ENCODE measurements around the gene SEMA5A. TPM values are rescaled to one million over a fixed set of nuclear protein-coding genes. Genes with fewer than 3 reads are reported as not detected.

SEMA5A gene
- total RNA-seq, 1 donor from 2014 or later: 31.1 TPM

DNA sequence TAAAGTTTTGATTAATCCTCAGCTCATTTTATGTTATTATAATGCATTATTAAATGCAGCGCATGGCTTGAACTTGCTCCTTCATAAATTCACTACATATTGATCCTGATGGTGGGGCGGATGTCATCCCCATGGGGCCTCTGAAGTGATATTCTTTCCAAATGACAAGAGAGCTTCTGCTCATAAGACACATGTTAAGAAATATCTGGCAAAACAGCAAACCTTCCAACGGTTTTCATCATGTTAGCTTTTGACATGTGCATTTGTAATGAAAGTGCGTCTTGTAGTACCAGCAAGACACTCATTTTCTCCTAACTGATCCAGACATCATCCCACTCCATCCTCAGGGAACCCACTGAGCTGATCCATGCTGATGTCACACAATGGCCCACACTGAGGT lies 45.7 kb downstream of the SEMA5A start:
- DNase-seq (ENCODE audit: low spot score): no peak
- Mint-ChIP-seq H3K4me1 (ENCODE audit: unreplicated experiment) (no peaks in the 10 kb centered on the region), H3K27me3 (ENCODE audit: unreplicated experiment) (no peaks in the 10 kb centered on the region), H3K9me3 (ENCODE audit: unreplicated experiment) (no peaks in the 10 kb centered on the region), H3K36me3 (ENCODE audit: low read depth, unreplicated experiment) (no peaks in the 10 kb centered on the region), H3K27ac (ENCODE audit: unreplicated experiment) (no peak overlapping the region), H3K4me3 (ENCODE audit: unreplicated experiment) (no peak overlapping the region)
- TF ChIP-seq, protein P1, sequence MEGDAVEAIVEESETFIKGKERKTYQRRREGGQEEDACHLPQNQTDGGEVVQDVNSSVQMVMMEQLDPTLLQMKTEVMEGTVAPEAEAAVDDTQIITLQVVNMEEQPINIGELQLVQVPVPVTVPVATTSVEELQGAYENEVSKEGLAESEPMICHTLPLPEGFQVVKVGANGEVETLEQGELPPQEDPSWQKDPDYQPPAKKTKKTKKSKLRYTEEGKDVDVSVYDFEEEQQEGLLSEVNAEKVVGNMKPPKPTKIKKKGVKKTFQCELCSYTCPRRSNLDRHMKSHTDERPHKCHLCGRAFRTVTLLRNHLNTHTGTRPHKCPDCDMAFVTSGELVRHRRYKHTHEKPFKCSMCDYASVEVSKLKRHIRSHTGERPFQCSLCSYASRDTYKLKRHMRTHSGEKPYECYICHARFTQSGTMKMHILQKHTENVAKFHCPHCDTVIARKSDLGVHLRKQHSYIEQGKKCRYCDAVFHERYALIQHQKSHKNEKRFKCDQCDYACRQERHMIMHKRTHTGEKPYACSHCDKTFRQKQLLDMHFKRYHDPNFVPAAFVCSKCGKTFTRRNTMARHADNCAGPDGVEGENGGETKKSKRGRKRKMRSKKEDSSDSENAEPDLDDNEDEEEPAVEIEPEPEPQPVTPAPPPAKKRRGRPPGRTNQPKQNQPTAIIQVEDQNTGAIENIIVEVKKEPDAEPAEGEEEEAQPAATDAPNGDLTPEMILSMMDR (IDR thresholded peaks at IDR 0.05; ENCODE audit: unreplicated experiment): no peak

DNA sequence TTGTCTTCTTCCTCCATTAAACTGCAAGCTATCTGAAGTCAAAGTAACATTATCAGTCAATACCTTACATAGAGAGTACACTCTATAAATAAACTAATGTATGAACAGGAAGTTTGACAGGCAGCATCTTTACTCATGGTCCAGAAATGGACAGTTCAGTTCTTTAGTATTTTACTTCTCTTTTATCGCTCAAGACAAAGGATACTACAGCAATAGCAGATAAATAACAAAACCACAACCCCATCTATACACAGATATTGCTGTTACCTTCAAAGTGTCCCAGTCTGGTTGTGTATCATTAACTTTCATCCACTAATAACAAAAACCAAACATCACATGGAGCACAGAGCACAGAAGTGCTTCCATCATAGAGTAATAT lies 46.4 kb downstream of the SEMA5A start:
- Mint-ChIP-seq H3K27ac (ENCODE audit: unreplicated experiment) (no peak overlapping the region), H3K4me1 (ENCODE audit: unreplicated experiment) (no peaks in the 10 kb centered on the region), H3K4me3 (ENCODE audit: unreplicated experiment) (no peak overlapping the region), H3K27me3 (ENCODE audit: unreplicated experiment) (no peaks in the 10 kb centered on the region), H3K36me3 (ENCODE audit: low read depth, unreplicated experiment) (no peaks in the 10 kb centered on the region), H3K9me3 (ENCODE audit: unreplicated experiment) (no peaks in the 10 kb centered on the region)
- TF ChIP-seq, protein P1 (IDR thresholded peaks at IDR 0.05; ENCODE audit: unreplicated experiment): no peak
- no peak for DNase-seq (ENCODE audit: low spot score)

DNA sequence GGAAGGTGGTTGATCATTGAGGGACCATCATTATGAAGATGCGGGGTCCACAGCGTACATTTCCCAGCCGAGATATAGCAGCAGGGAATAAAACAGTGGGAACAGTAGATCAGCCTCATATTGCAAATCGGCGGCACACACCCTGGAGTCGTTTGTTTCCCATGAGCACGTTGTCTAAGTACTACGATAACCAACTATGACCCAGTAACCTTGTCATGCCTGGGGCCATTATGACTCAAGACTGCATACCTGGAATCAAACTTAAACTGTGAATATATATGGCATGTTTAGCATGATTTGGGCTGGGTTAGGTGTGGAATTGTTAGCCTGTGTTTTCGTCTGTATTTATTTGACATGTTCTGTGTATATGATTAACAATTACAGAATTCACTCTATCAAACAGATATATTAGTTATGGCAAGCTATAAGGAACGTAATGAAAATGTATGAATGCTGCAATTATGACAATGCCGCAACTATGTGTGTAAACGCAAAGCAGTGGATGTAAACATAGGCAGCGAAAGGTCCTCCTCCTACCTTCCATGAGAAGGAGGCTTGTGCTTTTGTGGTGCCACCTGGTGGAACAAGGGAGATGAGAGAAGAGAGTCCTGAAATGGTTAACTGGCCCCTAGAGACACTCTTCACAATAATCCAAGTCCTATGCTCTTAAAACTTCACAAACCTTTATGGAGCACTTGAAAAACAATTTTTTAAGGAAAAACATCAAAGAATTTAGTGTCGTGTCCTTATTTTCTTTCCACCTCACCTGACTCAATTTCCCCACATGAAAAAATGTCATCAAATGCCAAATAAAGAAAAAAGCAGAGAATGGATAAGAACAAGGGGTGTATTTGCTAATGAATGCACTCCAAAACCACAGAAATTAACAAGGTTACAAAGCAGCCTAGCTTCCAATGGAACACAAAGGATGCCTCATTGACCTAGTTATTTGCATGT lies 47.1 kb downstream of the SEMA5A start:
- TF ChIP-seq, protein P1 (IDR thresholded peaks at IDR 0.05; ENCODE audit: unreplicated experiment): peak; percentile 43
- Mint-ChIP-seq H3K36me3 (ENCODE audit: low read depth, unreplicated experiment) (no peaks in the 10 kb centered on the region), H3K27me3 (ENCODE audit: unreplicated experiment) (no peaks in the 10 kb centered on the region), H3K27ac (ENCODE audit: unreplicated experiment) (no peak overlapping the region), H3K4me3 (ENCODE audit: unreplicated experiment) (no peak overlapping the region), H3K4me1 (ENCODE audit: unreplicated experiment) (no peaks in the 10 kb centered on the region), H3K9me3 (ENCODE audit: unreplicated experiment) (no peaks in the 10 kb centered on the region)
- peak; percentile 41 for DNase-seq (ENCODE audit: low spot score)

DNA sequence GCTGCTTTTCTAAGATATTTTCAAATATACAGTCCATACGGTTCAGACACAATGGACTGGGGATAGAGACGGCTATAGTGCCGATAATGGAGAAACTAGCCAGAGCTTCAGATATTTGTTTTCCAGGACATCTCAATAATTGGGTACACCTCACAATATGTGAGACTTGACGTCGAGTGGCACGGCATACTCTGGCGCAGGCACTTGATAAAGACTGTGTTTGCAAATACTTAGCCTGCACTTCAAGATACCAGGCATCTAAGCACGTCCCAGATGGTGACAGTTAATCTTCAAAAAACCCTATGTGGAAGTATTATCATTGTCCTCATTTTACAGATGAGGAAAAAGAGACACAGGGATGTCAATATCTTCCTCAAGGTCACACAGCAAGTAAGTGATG lies 48.5 kb downstream of the SEMA5A start:
- H3K4me1 Mint-ChIP-seq (ENCODE audit: unreplicated experiment): no peaks in the 10 kb centered on the region
- TF ChIP-seq, protein P1 (IDR thresholded peaks at IDR 0.05; ENCODE audit: unreplicated experiment): no peak

DNA sequence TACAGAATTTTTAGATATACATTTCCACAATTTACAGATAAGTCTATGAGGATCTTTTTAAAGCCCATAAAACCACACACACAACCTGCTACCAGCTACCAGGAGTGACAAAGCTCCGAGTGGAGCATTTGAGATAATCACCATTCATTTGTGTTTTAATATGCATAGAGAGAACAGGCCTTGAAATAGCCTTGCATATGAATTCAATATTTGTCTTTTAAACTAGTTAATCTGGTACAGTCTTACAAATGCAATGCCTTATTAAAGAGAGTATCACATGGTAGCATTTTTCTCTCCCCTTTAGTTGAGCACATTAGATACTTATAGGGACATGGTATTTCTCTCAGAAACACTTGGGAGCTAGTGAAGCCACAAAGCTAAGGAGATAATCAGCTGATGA lies 49.1 kb downstream of the SEMA5A start:
- no peaks in the 10 kb centered on the region for H3K36me3 Mint-ChIP-seq (ENCODE audit: low read depth, unreplicated experiment)
- no peak overlapping the region for H3K27ac Mint-ChIP-seq (ENCODE audit: unreplicated experiment)
- no peak for DNase-seq (ENCODE audit: low spot score)
- H3K27me3 Mint-ChIP-seq (ENCODE audit: unreplicated experiment): no peaks in the 10 kb centered on the region
- H3K4me3 Mint-ChIP-seq (ENCODE audit: unreplicated experiment): no peak overlapping the region
- no peaks in the 10 kb centered on the region for H3K4me1 Mint-ChIP-seq (ENCODE audit: unreplicated experiment)
- TF ChIP-seq, protein P1 (IDR thresholded peaks at IDR 0.05; ENCODE audit: unreplicated experiment): no peak
- H3K9me3 Mint-ChIP-seq (ENCODE audit: unreplicated experiment): no peaks in the 10 kb centered on the region

More for the DNA sequence above, 48.5 kb downstream of the SEMA5A start:
- no peak overlapping the region for H3K4me3 Mint-ChIP-seq (ENCODE audit: unreplicated experiment)
- no peaks in the 10 kb centered on the region for H3K36me3 Mint-ChIP-seq (ENCODE audit: low read depth, unreplicated experiment)
- DNase-seq (ENCODE audit: low spot score): no peak
- no peaks in the 10 kb centered on the region for H3K9me3 Mint-ChIP-seq (ENCODE audit: unreplicated experiment)
- H3K27ac Mint-ChIP-seq (ENCODE audit: unreplicated experiment): no peak overlapping the region
- H3K27me3 Mint-ChIP-seq (ENCODE audit: unreplicated experiment): no peaks in the 10 kb centered on the region
